ENCODE results near the gene ARHGEF1. TPM values are rescaled to one million over a fixed set of nuclear protein-coding genes. Genes with fewer than 3 reads are reported as not detected.

ARHGEF1 gene
- total RNA-seq, 3 donors from 2014 or later (not counting 1 experiment from before 2014, with no cell fraction given) = 1,177 to 1,409 (median 1,354) TPM

DNA sequence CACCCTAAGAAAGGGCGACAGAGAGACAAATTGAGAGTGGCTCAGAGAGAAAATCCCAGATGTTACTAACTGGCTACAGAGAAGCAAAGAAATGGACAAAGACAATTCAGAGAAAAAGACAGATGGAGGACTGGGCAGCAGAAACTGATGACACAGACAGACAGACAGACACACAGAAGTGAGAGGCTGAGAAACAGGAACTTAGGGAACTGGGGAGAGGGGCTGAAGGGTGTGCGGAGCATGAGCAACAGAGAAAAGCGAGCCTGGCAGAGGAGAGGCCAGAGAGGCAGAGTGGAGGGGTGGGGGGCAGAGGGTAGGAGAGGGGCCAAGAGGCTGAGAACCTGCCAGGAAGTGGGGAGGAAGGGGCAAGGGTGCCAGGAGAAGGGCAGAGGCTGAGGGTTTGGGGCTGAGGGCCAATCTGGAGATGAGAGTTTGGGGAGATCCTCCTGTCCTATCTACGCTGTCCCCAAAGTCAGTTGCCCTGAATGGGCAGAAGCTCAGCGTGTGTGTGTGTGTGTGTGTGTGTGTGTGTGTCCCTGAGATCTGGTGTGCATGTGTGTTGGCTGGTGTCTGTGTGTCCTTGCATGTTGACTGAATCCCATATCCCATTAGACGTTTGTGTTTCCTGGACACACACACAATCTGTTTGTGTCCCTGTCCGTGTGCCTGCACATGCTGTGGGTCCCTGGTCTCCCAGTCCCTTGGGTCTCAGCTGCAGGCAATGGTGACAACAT is 50.9 kb downstream of the ARHGEF1 start:
- Mint-ChIP-seq H3K9me3 (no peaks in the 10 kb centered on the region), H3K27ac (peak overlapping the region; percentile 69 to 90), H3K27me3 (ENCODE audit: low read depth in 2 of 2) (peaks cover 12 to 28% of the 10 kb centered on the region in 2 donors), H3K4me3 (peak overlapping the region; percentile 18), H3K36me3 (no peaks in the 10 kb centered on the region), H3K4me1 (peaks cover 46 to 67% of the 10 kb centered on the region in 2 donors)
- H3K4me3 ChIP-seq (ENCODE audit: low read length) = no peak overlapping the region
- peaks cover 18% of the 10 kb centered on the region for H3K27me3 ChIP-seq (ENCODE audit: control insufficient read depth, insufficient read depth, low read length)
- no peak overlapping the region for H3K27ac ChIP-seq (ENCODE audit: low read length)
- peaks cover 58% of the 10 kb centered on the region for H3K4me1 ChIP-seq (ENCODE audit: control insufficient read depth, insufficient read depth, low read length)
- ATAC-seq = no peak
- TF ChIP-seq, protein P1, sequence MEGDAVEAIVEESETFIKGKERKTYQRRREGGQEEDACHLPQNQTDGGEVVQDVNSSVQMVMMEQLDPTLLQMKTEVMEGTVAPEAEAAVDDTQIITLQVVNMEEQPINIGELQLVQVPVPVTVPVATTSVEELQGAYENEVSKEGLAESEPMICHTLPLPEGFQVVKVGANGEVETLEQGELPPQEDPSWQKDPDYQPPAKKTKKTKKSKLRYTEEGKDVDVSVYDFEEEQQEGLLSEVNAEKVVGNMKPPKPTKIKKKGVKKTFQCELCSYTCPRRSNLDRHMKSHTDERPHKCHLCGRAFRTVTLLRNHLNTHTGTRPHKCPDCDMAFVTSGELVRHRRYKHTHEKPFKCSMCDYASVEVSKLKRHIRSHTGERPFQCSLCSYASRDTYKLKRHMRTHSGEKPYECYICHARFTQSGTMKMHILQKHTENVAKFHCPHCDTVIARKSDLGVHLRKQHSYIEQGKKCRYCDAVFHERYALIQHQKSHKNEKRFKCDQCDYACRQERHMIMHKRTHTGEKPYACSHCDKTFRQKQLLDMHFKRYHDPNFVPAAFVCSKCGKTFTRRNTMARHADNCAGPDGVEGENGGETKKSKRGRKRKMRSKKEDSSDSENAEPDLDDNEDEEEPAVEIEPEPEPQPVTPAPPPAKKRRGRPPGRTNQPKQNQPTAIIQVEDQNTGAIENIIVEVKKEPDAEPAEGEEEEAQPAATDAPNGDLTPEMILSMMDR (IDR thresholded peaks at IDR 0.05) = no peak
- H3K36me3 ChIP-seq (ENCODE audit: control insufficient read depth, insufficient read depth, low read length) = no peaks in the 10 kb centered on the region
- H3K9me3 ChIP-seq (ENCODE audit: control insufficient read depth, insufficient read depth, low read length) = no peaks in the 10 kb centered on the region
- no peak for DNase-seq
- intact Hi-C loops (cut with micrococcal nuclease) = no loop called here
- WGBS (ENCODE audit: insufficient coverage) = 74% methylated on average over 7 of the region's 7 CpGs

DNA sequence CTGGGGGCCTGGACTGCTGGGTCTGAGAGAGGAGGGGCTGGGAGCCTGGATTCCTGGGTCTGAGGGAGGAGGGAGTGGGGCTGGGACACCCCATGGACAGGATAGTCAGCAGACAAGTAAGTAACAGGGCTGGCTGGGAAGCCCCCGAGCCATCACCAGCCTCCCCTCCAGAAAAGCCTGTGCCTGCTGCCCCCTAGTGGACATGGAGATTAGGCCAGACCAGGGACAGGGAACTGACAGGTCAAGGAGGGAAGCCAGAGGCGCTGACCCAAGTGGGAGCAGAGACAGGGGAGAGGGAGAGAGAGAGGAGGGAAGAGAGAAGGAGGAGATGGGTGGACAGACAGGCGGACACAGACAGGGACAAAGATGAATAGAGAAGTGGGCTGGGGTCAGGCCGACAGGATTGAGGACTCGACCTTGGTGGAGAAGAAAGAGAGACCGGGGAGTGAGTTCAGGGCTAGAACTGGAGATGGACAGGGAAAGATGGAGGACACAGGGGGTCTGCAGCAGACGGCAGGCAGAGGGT is 51.9 kb downstream of the ARHGEF1 start:
- H3K9me3 Mint-ChIP-seq = no peaks in the 10 kb centered on the region
- peak overlapping the region; percentile 69 to 90 for H3K27ac Mint-ChIP-seq
- no peak overlapping the region for H3K27ac ChIP-seq (ENCODE audit: low read length)
- DNase-seq = peak; percentile 77 to 90
- H3K4me3 Mint-ChIP-seq = no peak overlapping the region
- H3K27me3 ChIP-seq (ENCODE audit: control insufficient read depth, insufficient read depth, low read length) = peaks cover 15% of the 10 kb centered on the region
- H3K4me1 Mint-ChIP-seq = peaks cover 35 to 60% of the 10 kb centered on the region in 2 donors
- no peaks in the 10 kb centered on the region for H3K9me3 ChIP-seq (ENCODE audit: control insufficient read depth, insufficient read depth, low read length)
- WGBS (ENCODE audit: insufficient coverage) = 36% methylated on average over 7 of the region's 7 CpGs
- H3K27me3 Mint-ChIP-seq (ENCODE audit: low read depth in 2 of 2) = peaks cover 12 to 24% of the 10 kb centered on the region in 2 donors
- intact Hi-C loops (cut with micrococcal nuclease) = loop anchor here (1.0 kb wide), 1 partner anchor 62 kb away; no protein-coding TSS in a partner anchor
- TF ChIP-seq, protein P1 (IDR thresholded peaks at IDR 0.05) = peak; percentile 88
- H3K4me1 ChIP-seq (ENCODE audit: control insufficient read depth, insufficient read depth, low read length) = peaks cover 51% of the 10 kb centered on the region
- no peak overlapping the region for H3K4me3 ChIP-seq (ENCODE audit: low read length)
- no peaks in the 10 kb centered on the region for H3K36me3 ChIP-seq (ENCODE audit: control insufficient read depth, insufficient read depth, low read length)
- peak; percentile 78 to 84 (median 80) for ATAC-seq
- H3K36me3 Mint-ChIP-seq = no peaks in the 10 kb centered on the region

DNA sequence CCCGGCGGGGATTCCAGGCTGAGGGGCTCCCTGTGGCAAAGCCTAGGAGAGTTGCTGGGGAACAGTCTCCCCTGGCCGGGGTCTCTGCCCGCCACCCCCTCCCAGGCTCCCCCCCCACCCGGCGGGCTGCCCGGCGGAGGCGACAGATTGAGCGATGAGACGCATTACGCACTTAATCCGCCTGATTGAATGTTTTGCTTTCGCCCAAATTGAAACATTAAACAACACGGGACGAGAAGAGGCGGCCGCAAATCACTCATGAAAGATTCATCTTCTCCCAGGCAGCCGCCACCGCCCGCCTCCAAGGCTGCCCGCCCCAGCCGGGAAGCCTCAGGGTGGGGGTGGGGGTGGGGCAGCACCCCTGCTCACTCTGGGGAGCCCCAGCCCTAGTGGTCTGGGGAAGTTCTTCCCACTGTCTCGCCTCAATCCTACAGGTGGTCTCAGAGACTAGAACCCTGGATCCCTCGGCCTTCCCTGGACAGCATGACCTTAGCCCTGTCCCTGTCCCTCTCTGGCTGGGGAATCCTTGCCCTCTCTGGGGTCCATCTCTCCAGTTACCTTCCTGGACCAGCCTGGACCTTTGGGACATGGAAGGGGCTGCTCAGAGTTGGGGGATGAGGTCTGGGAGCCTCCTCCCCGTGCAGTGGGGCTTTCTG is 52.9 kb downstream of the ARHGEF1 start:
- no peaks in the 10 kb centered on the region for H3K9me3 Mint-ChIP-seq
- 58% methylated on average over 23 of the region's 26 CpGs for WGBS (ENCODE audit: insufficient coverage)
- peaks cover 28 to 58% of the 10 kb centered on the region in 2 donors for H3K4me1 Mint-ChIP-seq
- peaks cover 51% of the 10 kb centered on the region for H3K4me1 ChIP-seq (ENCODE audit: control insufficient read depth, insufficient read depth, low read length)
- TF ChIP-seq, protein P1 (IDR thresholded peaks at IDR 0.05) = no peak
- no peak overlapping the region for H3K27ac ChIP-seq (ENCODE audit: low read length)
- peak overlapping the region; percentile 69 to 92 for H3K27ac Mint-ChIP-seq
- DNase-seq (peak in 1 of 2 donors; percentile 52), ATAC-seq (no peak)
- H3K4me3 Mint-ChIP-seq = no peak overlapping the region
- intact Hi-C loops (cut with micrococcal nuclease) = loop anchor here (1.0 kb wide), 2 partner anchors 9 to 63 kb away; no protein-coding TSS in a partner anchor
- H3K36me3 ChIP-seq (ENCODE audit: control insufficient read depth, insufficient read depth, low read length) = no peaks in the 10 kb centered on the region
- H3K9me3 ChIP-seq (ENCODE audit: control insufficient read depth, insufficient read depth, low read length) = no peaks in the 10 kb centered on the region
- H3K4me3 ChIP-seq (ENCODE audit: low read length) = no peak overlapping the region
- no peaks in the 10 kb centered on the region for H3K36me3 Mint-ChIP-seq
- H3K27me3 ChIP-seq (ENCODE audit: control insufficient read depth, insufficient read depth, low read length) = peaks cover 11% of the 10 kb centered on the region
- peaks cover 12 to 27% of the 10 kb centered on the region in 2 donors for H3K27me3 Mint-ChIP-seq (ENCODE audit: low read depth in 2 of 2)

Measured in natural killer cell (primary cell).